Liver (tissue), 9 donors: ENCODE measurements around the gene PEX19. TPM values are rescaled to one million over a fixed set of nuclear protein-coding genes. Genes with fewer than 3 reads are reported as not detected.

ENCODE experiments used
- DNase-seq: peaks from one replicate; pipeline ENCODE4 v3.0.0-alpha.2; 2017; ENCODE audit warnings: low spot score
- H3K27ac ChIP-seq, 2 donors: one replicate each; pipeline ENCODE4 v1.7.0; 2013; ENCODE audit warnings: inconsistent platforms in 2 of 2, low read length in 2 of 2, control low read depth in 1 of 2, low read depth in 1 of 2, mild to moderate bottlenecking in 1 of 2
- H3K27me3 ChIP-seq, 4 donors: one replicate each; pipeline versions ENCODE4 v1.6.1 to v1.7.0; 2013; ENCODE audit warnings: low read length in 3 of 4, inconsistent platforms in 1 of 4, mild to moderate bottlenecking in 1 of 4, moderate library complexity in 1 of 4; ENCODE audit not compliant: control insufficient read depth in 4 of 4, insufficient read depth in 4 of 4
- H3K36me3 ChIP-seq, 4 donors: one replicate each; pipeline versions ENCODE4 v1.6.1 to v1.7.0; 2013; ENCODE audit warnings: low read length in 3 of 4, mild to moderate bottlenecking in 3 of 4, low read depth in 1 of 4, moderate library complexity in 1 of 4; ENCODE audit not compliant: control insufficient read depth in 4 of 4, insufficient read depth in 3 of 4
- H3K4me1 ChIP-seq, 4 donors: one replicate each; pipeline versions ENCODE4 v1.6.1 to v1.7.0; 2013; ENCODE audit warnings: low read length in 3 of 4, mild to moderate bottlenecking in 3 of 4, moderate library complexity in 1 of 4; ENCODE audit not compliant: control insufficient read depth in 4 of 4, insufficient read depth in 4 of 4
- H3K4me3 ChIP-seq, 3 donors: one replicate each; pipeline versions ENCODE4 v1.6.1 to v1.7.0; 2013; ENCODE audit warnings: low read length in 3 of 3, control low read depth in 1 of 3, low read depth in 1 of 3, mild to moderate bottlenecking in 1 of 3
- H3K9ac ChIP-seq, 2 donors: one replicate each; pipeline ENCODE4 v1.7.0; 2013; ENCODE audit warnings: low read length in 2 of 2, mild to moderate bottlenecking in 2 of 2, moderate library complexity in 2 of 2, control low read depth in 1 of 2, low read depth in 1 of 2
- H3K9me3 ChIP-seq, 4 donors: one replicate each; pipeline versions ENCODE4 v1.6.1 to v1.7.0; 2013; ENCODE audit warnings: low read length in 3 of 4; ENCODE audit not compliant: control insufficient read depth in 4 of 4
- ATF3 ChIP-seq: IDR thresholded peaks from 2 replicates; pipeline ENCODE4 v1.6.1; 2016; ENCODE audit warnings: antibody characterized with exemption
- CTCF ChIP-seq: fragments of 150-350 bp; IDR thresholded peaks from 2 replicates; pipeline ENCODE4 v1.5.1; 2017; ENCODE audit warnings: improper control_type of control experiment, low read depth, low read length; ENCODE audit not compliant: missing input control
- EGR1 ChIP-seq, 2 donors: IDR thresholded peaks; 2 replicates each; pipeline ENCODE4 v1.6.1; 2016 to 2018; ENCODE audit warnings: antibody characterized with exemption in 2 of 2, low read depth in 2 of 2
- FOXA1 ChIP-seq: IDR thresholded peaks from 2 replicates; pipeline ENCODE4 v1.6.1; 2016; ENCODE audit warnings: antibody characterized with exemption
- FOXA2 ChIP-seq: IDR thresholded peaks from 2 replicates; pipeline ENCODE4 v1.6.1; 2016; ENCODE audit warnings: antibody characterized with exemption
- GABPA ChIP-seq, 2 donors: IDR thresholded peaks in 1 of 2; conservative IDR thresholded peaks in 1 of 2; 2 replicates each; pipeline ENCODE4 v1.6.1; 2016; ENCODE audit warnings: antibody characterized with exemption in 2 of 2, mild to moderate bottlenecking in 1 of 2, moderate library complexity in 1 of 2
- JUND ChIP-seq, 2 donors: IDR thresholded peaks; 2 replicates each; pipeline ENCODE4 v1.6.1; 2016; ENCODE audit warnings: antibody characterized with exemption in 2 of 2
- MAX ChIP-seq: IDR thresholded peaks from 2 replicates; pipeline ENCODE4 v1.6.1; 2016; ENCODE audit warnings: antibody characterized with exemption
- NR2F2 ChIP-seq: IDR thresholded peaks from 2 replicates; pipeline ENCODE4 v1.6.1; 2016; ENCODE audit warnings: antibody characterized with exemption
- RAD21 ChIP-seq, 2 donors: IDR thresholded peaks; 2 replicates each; pipeline ENCODE4 v1.6.1; 2016; ENCODE audit warnings: antibody characterized with exemption in 2 of 2, mild to moderate bottlenecking in 2 of 2
- REST ChIP-seq: IDR thresholded peaks from 2 replicates; pipeline ENCODE4 v1.6.1; 2016; ENCODE audit warnings: antibody characterized with exemption, mild to moderate bottlenecking
- SP1 ChIP-seq: IDR thresholded peaks from 2 replicates; pipeline ENCODE4 v1.6.1; 2018; ENCODE audit warnings: antibody characterized with exemption, mild to moderate bottlenecking
- TAF1 ChIP-seq: conservative IDR thresholded peaks from 2 replicates; pipeline ENCODE4 v1.6.1; 2016; ENCODE audit warnings: antibody characterized with exemption, mild to moderate bottlenecking
- YY1 ChIP-seq: IDR thresholded peaks from 2 replicates; pipeline ENCODE4 v1.6.1; 2016; ENCODE audit warnings: antibody characterized with exemption, mild to moderate bottlenecking
- ZBTB33 ChIP-seq: IDR thresholded peaks from 2 replicates; pipeline ENCODE4 v1.6.1; 2016; ENCODE audit warnings: antibody characterized with exemption
- polyA plus RNA-seq, 2 donors: library from polyadenylated mRNA; stranded (reverse) in 1 of 2; unstranded in 1 of 2; fragments of 200-250 nt in 1 of 2; fragments of >200 nt in 1 of 2; fragmentation: Nextera tagmentation in 1 of 2; extraction: Ambion mirVana in 1 of 2; gene quantifications; one replicate each; pipeline versions ENCODE4 v1.2.1 to v1.2.3, GENCODE V29; 2013 to 2015
- total RNA-seq, 2 donors: library from RNA; depleted of rRNA; stranded (reverse); fragments of >200 nt; gene quantifications; one replicate each; pipeline ENCODE4 v1.2.3, GENCODE V29; 2014
- donor health status: healthy.
- donor health status: healthy.
- donor health status: healthy.
- donor health status: healthy.
- donor health status: healthy.

Gene PEX19
- total and polyA plus RNA-seq, 4 donors: 24.8 to 73.9 (median 43.7) TPM

- Histone ChIP-seq H3K36me3 (peaks cover 9 to 65% (median 57%) of the 10 kb centered on the region in 4 donors), H3K27me3 (no peaks in the 10 kb centered on the region)
These were observed 52.0 kb downstream of the PEX19 start for GRCh38 chr1:160232911-160233310.

GRCh38 chr1:160228431-160228830 lies 56.5 kb downstream of the PEX19 start:
- H3K4me3 ChIP-seq: no peak overlapping the region
- H3K27me3 ChIP-seq: no peaks in the 10 kb centered on the region
- no peaks in the 10 kb centered on the region for H3K4me1 ChIP-seq
- H3K27ac ChIP-seq: no peak overlapping the region
- no peak overlapping the region for H3K9ac ChIP-seq
- DNase-seq: no peak
- no peak for TF ChIP-seq GABPA (IDR thresholded peaks at IDR 0.05 in 1 of 2, conservative IDR thresholded peaks at IDR 0.05 in 1 of 2)
- no peak for TF ChIP-seq CTCF
- no peak for TF ChIP-seq FOXA2
- no peak for TF ChIP-seq TAF1
- TF ChIP-seq REST: no peak
- TF ChIP-seq ATF3: no peak
- no peak for TF ChIP-seq YY1
- no peak for TF ChIP-seq RAD21 (IDR thresholded peaks at IDR 0.05)
- TF ChIP-seq FOXA1: no peak
- no peak for TF ChIP-seq ZBTB33
- TF ChIP-seq SP1: no peak
- TF ChIP-seq EGR1 (IDR thresholded peaks at IDR 0.05; ENCODE audit: low read depth in 2 of 2): no peak
- TF ChIP-seq NR2F2: no peak
- TF ChIP-seq JUND (IDR thresholded peaks at IDR 0.05): no peak
- TF ChIP-seq MAX: no peak
- H3K36me3 ChIP-seq: peaks cover 8 to 82% (median 72%) of the 10 kb centered on the region in 4 donors
- H3K9me3 ChIP-seq: no peaks in the 10 kb centered on the region

More at GRCh38 chr1:160232911-160233310, 52.0 kb downstream of the PEX19 start:
- TF ChIP-seq NR2F2: no peak
- no peak for TF ChIP-seq TAF1
- TF ChIP-seq YY1: no peak
- TF ChIP-seq JUND (IDR thresholded peaks at IDR 0.05): no peak
- no peak for TF ChIP-seq EGR1 (IDR thresholded peaks at IDR 0.05; ENCODE audit: low read depth in 2 of 2)
- no peak for TF ChIP-seq SP1
- TF ChIP-seq CTCF: no peak
- H3K9ac ChIP-seq: no peak overlapping the region
- H3K27ac ChIP-seq: no peak overlapping the region
- H3K9me3 ChIP-seq: no peaks in the 10 kb centered on the region
- DNase-seq: no peak
- H3K4me1 ChIP-seq: no peaks in the 10 kb centered on the region
- no peak overlapping the region for H3K4me3 ChIP-seq
